Large intestine (tissue), 12 donors: Measurements from ENCODE around the gene RGS5. TPM values are rescaled to one million over a fixed set of nuclear protein-coding genes. Genes with fewer than 3 reads are reported as not detected.
A peak's percentile ranks its signal among the peaks of the same experiment; 100 is the strongest.
"Not testable (repeated sequence)": the region's sequence is repeated elsewhere in the genome, so short reads cannot be mapped to it uniquely, and the experiment has no call there.

Experiments used
- DNase-seq, 2 donors: peaks; one replicate each; pipeline versions ENCODE4 v3.0.0 to v3.0.0-alpha.2; 2013
- H3K27ac ChIP-seq: one replicate; pipeline ENCODE4 v1.5.1; 2013; ENCODE audit warnings: low read length
- H3K27me3 ChIP-seq: 2 replicates; pipeline ENCODE4 v1.6.1; 2013; ENCODE audit warnings: low read length; ENCODE audit not compliant: control insufficient read depth, insufficient read depth
- H3K36me3 ChIP-seq: 2 replicates; pipeline ENCODE4 v1.6.1; 2013; ENCODE audit warnings: low read length; ENCODE audit not compliant: control insufficient read depth, insufficient read depth
- H3K4me1 ChIP-seq: one replicate; pipeline ENCODE4 v1.6.1; 2013; ENCODE audit warnings: low read length; ENCODE audit not compliant: control insufficient read depth, insufficient read depth
- H3K4me3 ChIP-seq: one replicate; pipeline ENCODE4 v1.5.1; 2013; ENCODE audit warnings: low read length
- H3K9me3 ChIP-seq: one replicate; pipeline ENCODE4 v1.6.1; 2013; ENCODE audit warnings: mild to moderate bottlenecking, low read depth, low read length, moderate library complexity; ENCODE audit not compliant: control insufficient read depth
- WGBS: methylation state at CpG from one replicate; pipeline ENCODE4 v1.1.5; 2013; ENCODE audit warnings: low lambda C conversion rate; ENCODE audit not compliant: insufficient coverage; 5-methylcytosine and 5-hydroxymethylcytosine counted together
- long read RNA-seq, 11 donors: transcript quantifications; one replicate each; lab custom pipeline, GENCODE V29; 2026
- polyA plus RNA-seq: library from polyadenylated mRNA; unstranded; fragments of 120-200 nt; gene quantifications from one replicate; pipeline ENCODE4 v1.2.1, GENCODE V29; 2013

The RGS5 gene, protein sequence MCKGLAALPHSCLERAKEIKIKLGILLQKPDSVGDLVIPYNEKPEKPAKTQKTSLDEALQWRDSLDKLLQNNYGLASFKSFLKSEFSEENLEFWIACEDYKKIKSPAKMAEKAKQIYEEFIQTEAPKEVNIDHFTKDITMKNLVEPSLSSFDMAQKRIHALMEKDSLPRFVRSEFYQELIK
- polyA plus RNA-seq: 122 TPM
- long read RNA-seq, donor 1, full-length matches to known transcripts: 29 of 41 reads
- long read RNA-seq, donor 1, partial matches to known transcripts: 12 of 41 reads
- long read RNA-seq, donor 1, other reads (novel, unspliced or antisense): 0 of 41 reads
- long read RNA-seq, donor 2, full-length matches to known transcripts: 40 of 40 reads
- long read RNA-seq, donor 2, partial matches to known transcripts: 0 of 40 reads
- long read RNA-seq, donor 2, other reads (novel, unspliced or antisense): 0 of 40 reads
- long read RNA-seq, donor 3: 0 reads
- long read RNA-seq, donor 4, full-length matches to known transcripts: 1 of 1 reads
- long read RNA-seq, donor 4, partial matches to known transcripts: 0 of 1 reads
- long read RNA-seq, donor 4, other reads (novel, unspliced or antisense): 0 of 1 reads
- long read RNA-seq, donor 5, full-length matches to known transcripts: 27 of 27 reads
- long read RNA-seq, donor 5, partial matches to known transcripts: 0 of 27 reads
- long read RNA-seq, donor 5, other reads (novel, unspliced or antisense): 0 of 27 reads
- long read RNA-seq, donor 6, full-length matches to known transcripts: 63 of 63 reads
- long read RNA-seq, donor 6, partial matches to known transcripts: 0 of 63 reads
- long read RNA-seq, donor 6, other reads (novel, unspliced or antisense): 0 of 63 reads
- long read RNA-seq, donor 7, full-length matches to known transcripts: 47 of 47 reads
- long read RNA-seq, donor 7, partial matches to known transcripts: 0 of 47 reads
- long read RNA-seq, donor 7, other reads (novel, unspliced or antisense): 0 of 47 reads
- long read RNA-seq, donor 8, full-length matches to known transcripts: 87 of 87 reads
- long read RNA-seq, donor 8, partial matches to known transcripts: 0 of 87 reads
- long read RNA-seq, donor 8, other reads (novel, unspliced or antisense): 0 of 87 reads
- long read RNA-seq, donor 9, full-length matches to known transcripts: 54 of 54 reads
- long read RNA-seq, donor 9, partial matches to known transcripts: 0 of 54 reads
- long read RNA-seq, donor 9, other reads (novel, unspliced or antisense): 0 of 54 reads
- long read RNA-seq, donor 10, full-length matches to known transcripts: 62 of 62 reads
- long read RNA-seq, donor 10, partial matches to known transcripts: 0 of 62 reads
- long read RNA-seq, donor 10, other reads (novel, unspliced or antisense): 0 of 62 reads
- long read RNA-seq, donor 11, full-length matches to known transcripts: 60 of 60 reads
- long read RNA-seq, donor 11, partial matches to known transcripts: 0 of 60 reads
- long read RNA-seq, donor 11, other reads (novel, unspliced or antisense): 0 of 60 reads

GRCh38 chr1:163202833-163203451, at the start of gene RGS5:
Gene RGS5, minus strand, starts transcription at chr1:163202916. Its CDS starts 81 bp downstream, at chr1:163202835.
- DNase-seq: peak in 1 of 2 donors; percentile 25
- WGBS: no CpG with 5 or more reads among the region's 4 CpGs
- Histone ChIP-seq H3K4me3 (peak within 1 kb of the TSS; percentile 18), H3K27ac (no peak within 1 kb of the TSS), H3K27me3 (no peaks in the 10 kb centered on the region), H3K4me1 (no peaks in the 10 kb centered on the region), H3K9me3 (no peaks in the 10 kb centered on the region), H3K36me3 (no peaks in the 10 kb centered on the region)

DNA sequence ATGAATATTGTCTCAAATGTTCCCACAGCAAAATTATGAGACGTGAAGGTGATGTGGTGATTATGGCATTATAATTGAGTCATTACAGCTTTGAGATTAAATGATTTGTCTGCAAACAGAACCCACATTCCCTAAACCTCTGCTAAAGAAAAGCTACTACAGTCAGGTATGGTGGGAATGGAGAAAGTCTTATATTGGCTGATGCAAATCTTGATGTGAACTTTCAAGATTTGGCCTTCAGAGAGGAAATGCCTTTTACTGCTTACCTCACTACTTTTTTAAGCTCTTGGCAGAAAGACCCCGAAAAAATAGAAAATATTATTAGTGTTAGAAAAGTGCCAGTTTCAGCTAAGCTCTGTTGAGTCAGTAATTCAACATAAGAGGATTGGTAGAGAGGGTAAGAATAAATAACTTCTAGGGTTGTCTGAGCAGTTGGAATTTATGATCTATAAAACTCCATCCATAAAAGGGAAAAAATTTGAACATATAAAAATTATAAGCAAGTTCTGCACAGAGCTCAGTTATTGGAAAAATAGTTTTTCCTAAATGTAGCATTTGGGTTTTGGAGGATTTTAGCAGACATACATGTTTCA, 47.8 kb upstream of the RGS5 start:
- H3K9me3 ChIP-seq: no peaks in the 10 kb centered on the region
- no peaks in the 10 kb centered on the region for H3K27me3 ChIP-seq
- no peak overlapping the region for H3K27ac ChIP-seq
- no peak for DNase-seq
- H3K36me3 ChIP-seq: no peaks in the 10 kb centered on the region
- no peak overlapping the region for H3K4me3 ChIP-seq
- WGBS: no CpG with 5 or more reads among the region's 2 CpGs
- H3K4me1 ChIP-seq: no peaks in the 10 kb centered on the region

GRCh38 chr1:163248064-163248463, 45.3 kb upstream of the RGS5 start:
- Histone ChIP-seq H3K27me3 (no peaks in the 10 kb centered on the region), H3K4me3 (no peak overlapping the region), H3K4me1 (no peaks in the 10 kb centered on the region), H3K9me3 (no peaks in the 10 kb centered on the region), H3K27ac (no peak overlapping the region), H3K36me3 (no peaks in the 10 kb centered on the region)
- DNase-seq: no peak

DNA sequence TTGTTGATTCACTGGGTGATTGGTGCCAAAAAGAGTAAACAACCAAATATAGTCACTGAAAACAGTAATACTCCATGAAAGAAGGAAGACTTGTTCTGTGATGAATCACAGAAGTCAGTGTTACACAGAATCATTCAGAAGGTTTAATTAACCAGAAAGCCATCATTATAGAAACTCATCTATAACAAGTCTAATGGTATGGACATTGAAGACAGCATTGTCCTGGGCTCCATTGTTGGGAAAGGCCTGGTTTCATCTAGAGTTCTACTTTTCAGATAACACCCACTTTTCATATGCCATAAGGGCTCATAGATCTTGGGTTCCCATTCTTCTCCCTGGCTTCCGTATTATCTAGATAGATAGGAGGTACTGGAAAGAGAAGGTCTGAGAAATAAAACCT, 41.9 kb upstream of the RGS5 start:
- no CpG with 5 or more reads among the region's 1 CpG for WGBS
- not testable (repeated sequence) for H3K27ac ChIP-seq

DNA sequence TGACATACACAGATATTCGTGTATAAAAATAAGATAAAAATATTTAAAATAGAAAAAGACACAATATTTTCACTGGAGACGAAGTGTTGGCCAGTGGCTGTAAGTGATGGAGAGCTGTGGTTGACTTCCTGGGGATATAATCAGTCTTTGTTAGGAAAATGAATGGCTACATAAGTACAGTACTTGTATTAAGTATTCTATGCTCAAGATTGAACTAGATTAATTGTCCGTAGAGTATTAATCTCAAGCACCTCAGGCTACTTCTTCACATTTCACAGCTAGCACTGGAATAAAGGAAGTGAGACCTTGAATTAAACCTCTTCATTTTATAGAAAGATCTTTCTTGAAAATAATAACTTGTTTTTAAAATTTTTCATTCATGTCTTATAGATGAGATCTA, 39.0 kb upstream of the RGS5 start:
- no peak overlapping the region for H3K27ac ChIP-seq
- H3K4me1 ChIP-seq: no peaks in the 10 kb centered on the region
- H3K4me3 ChIP-seq: no peak overlapping the region
- no peaks in the 10 kb centered on the region for H3K9me3 ChIP-seq
- H3K27me3 ChIP-seq: no peaks in the 10 kb centered on the region
- WGBS: no CpG with 5 or more reads among the region's 3 CpGs
- DNase-seq: no peak
- H3K36me3 ChIP-seq: no peaks in the 10 kb centered on the region

More for the DNA sequence above, 41.9 kb upstream of the RGS5 start:
- not testable (repeated sequence) for H3K4me1 ChIP-seq, H3K9me3 ChIP-seq, H3K4me3 ChIP-seq, H3K27me3 ChIP-seq, DNase-seq, H3K36me3 ChIP-seq

DNA sequence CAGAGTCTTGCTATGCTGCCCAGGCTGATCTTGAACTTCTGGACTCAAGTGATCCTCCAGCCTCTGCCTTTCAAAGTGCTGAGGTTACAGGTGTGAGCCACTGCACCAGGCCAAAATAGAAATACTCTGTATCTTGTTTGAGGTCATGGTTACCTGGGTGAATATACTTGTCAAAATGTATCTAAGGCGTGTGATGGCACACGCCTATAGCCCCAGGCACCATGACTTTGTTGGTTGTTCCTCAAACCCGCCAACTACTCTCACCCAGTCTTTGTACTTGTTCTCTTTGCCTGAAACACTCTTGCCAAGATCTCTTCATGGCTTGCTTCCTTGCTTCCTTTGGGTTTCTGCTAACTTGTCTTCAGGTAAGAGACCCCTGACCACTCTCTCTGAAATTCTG, 38.0 kb upstream of the RGS5 start:
- H3K27me3 ChIP-seq: no peaks in the 10 kb centered on the region
- WGBS: no CpG with 5 or more reads among the region's 3 CpGs
- no peak for DNase-seq
- H3K27ac ChIP-seq: no peak overlapping the region
- H3K4me1 ChIP-seq: no peaks in the 10 kb centered on the region
- H3K4me3 ChIP-seq: no peak overlapping the region
- no peaks in the 10 kb centered on the region for H3K36me3 ChIP-seq
- no peaks in the 10 kb centered on the region for H3K9me3 ChIP-seq

DNA sequence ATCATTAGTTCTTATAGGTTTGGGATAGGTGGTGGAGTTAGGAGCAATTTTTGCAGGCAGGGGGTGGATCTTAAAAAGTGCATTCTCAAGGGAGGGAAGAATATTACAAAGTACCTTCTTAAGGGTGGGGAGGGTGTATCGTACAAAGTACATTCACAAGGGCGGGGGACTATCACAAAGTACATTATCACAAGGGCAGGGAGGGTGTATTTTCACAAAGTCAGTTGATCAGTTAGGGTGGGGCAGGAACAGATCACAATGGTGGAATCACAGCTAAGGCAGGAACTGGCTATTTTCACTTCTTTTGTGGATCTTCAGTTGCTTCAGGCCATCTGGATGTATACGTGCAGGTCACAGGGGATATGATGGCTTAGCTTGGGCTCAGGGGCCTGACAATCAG, 30.9 kb upstream of the RGS5 start:
- H3K27me3 ChIP-seq, H3K4me3 ChIP-seq, H3K4me1 ChIP-seq, H3K27ac ChIP-seq, H3K9me3 ChIP-seq, DNase-seq, H3K36me3 ChIP-seq: not testable (repeated sequence)
- WGBS: no CpG with 5 or more reads among the region's 3 CpGs

DNA sequence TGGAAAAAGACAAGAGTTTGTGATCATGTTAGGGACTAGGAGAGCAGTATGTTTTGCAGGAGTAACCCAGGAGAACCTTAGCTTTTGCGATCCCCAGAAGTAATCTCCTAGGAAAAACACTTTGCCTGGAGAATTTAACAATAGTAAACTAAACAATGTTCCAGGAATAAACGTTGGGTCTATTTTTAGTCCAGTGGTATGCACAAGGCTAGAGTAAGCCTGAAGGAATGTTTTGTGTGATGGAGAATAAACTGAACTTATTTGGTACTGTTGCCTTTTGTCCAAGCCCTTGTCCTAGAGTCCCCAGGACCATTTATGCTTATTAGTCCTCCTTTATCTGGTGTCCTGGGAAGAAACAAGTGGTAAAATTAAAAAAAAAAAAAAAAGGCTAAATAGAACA, 28.7 kb upstream of the RGS5 start:
- Histone ChIP-seq H3K36me3 (no peaks in the 10 kb centered on the region), H3K27me3 (no peaks in the 10 kb centered on the region), H3K4me1 (no peaks in the 10 kb centered on the region), H3K27ac (no peak overlapping the region), H3K4me3 (no peak overlapping the region), H3K9me3 (no peaks in the 10 kb centered on the region)
- no CpG with 5 or more reads among the region's 2 CpGs for WGBS
- DNase-seq: peak; percentile 5 to 12

DNA sequence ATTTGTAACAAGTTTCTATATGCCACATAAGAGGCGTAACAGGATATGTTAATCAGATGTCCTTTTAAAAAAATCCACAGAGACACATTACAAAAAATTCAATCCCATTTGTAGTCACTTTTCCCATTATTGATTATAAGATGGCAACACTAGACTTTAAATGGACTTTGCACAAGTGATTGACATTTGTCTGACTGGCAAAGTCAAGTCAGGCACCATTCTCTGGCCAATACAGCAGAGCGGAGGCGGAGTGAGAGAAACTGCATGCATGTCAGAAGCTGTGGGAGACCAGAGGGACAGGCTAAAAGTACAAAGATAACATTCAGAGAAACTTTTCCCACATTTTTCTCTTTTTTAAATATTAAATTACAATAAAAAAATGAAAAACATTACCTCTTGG, 28.1 kb upstream of the RGS5 start:
- H3K9me3 ChIP-seq: no peaks in the 10 kb centered on the region
- no peak for DNase-seq
- H3K4me1 ChIP-seq: no peaks in the 10 kb centered on the region
- H3K36me3 ChIP-seq: no peaks in the 10 kb centered on the region
- no peak overlapping the region for H3K4me3 ChIP-seq
- no peaks in the 10 kb centered on the region for H3K27me3 ChIP-seq
- 100% methylated on average over 2 of the region's 3 CpGs for WGBS
- no peak overlapping the region for H3K27ac ChIP-seq
